Panc1 (cell line): ENCODE measurements around the gene CCL26. TPM values are rescaled to one million over a fixed set of nuclear protein-coding genes. Genes with fewer than 3 reads are reported as not detected.
"Not testable (repeated sequence)": the region's sequence is repeated elsewhere in the genome, so short reads cannot be mapped to it uniquely, and the experiment has no call there.

Experiments
- ATAC-seq: fragments of 200-7000 bp; cut with Tn5 transposase; 2 replicates; pipeline ENCODE4 v1.9.1; 2020; ENCODE audit warnings: mild to moderate bottlenecking, moderate library complexity
- BruUV-seq: library from RNA; stranded (reverse); fragments of 400-500 nt; replicated peaks from 2 replicates; lab custom pipeline; 2021; lab: Mats Ljungman, UMichigan
- CTCF ChIA-PET: fragments of 300-600 bp; sonication (Branson Sonifier 250); formaldehyde crosslinking; loops from one replicate; lab custom pipeline; 2022; ENCODE audit warnings: antibody characterized with exemption; lab: Charles Lee
- POLR2A ChIA-PET: fragments of 300-600 bp; sonication (Branson Sonifier 250); formaldehyde crosslinking; loops from one replicate; lab custom pipeline; 2022; ENCODE audit warnings: antibody characterized with exemption; lab: Charles Lee
- DNase-seq: peaks from one replicate; pipeline ENCODE4 v3.0.0-alpha.2; 2010; ENCODE audit warnings: low read depth, low spot score
- H3K27ac ChIP-seq: 2 replicates; pipeline ENCODE4 v1.5.1; 2011; ENCODE audit warnings: mild to moderate bottlenecking, low read length, inconsistent platforms
- H3K27me3 ChIP-seq: fragments of 200-500 bp; sonication (Bioruptor generic); 2 replicates; pipeline ENCODE4 v1.6.0; 2014; ENCODE audit warnings: low read length, inconsistent platforms; ENCODE audit not compliant: control insufficient read depth, insufficient read depth
- H3K36me3 ChIP-seq: fragments of 200-500 bp; sonication (Bioruptor generic); 2 replicates; pipeline ENCODE4 v1.5.1; 2014; ENCODE audit warnings: inconsistent platforms, mild to moderate bottlenecking, low read length, moderate library complexity; ENCODE audit not compliant: control insufficient read depth, insufficient read depth
- H3K4me1 ChIP-seq: 2 replicates; pipeline ENCODE4 v1.5.1; 2011; ENCODE audit warnings: inconsistent platforms, mild to moderate bottlenecking, low read length, moderate library complexity; ENCODE audit not compliant: control insufficient read depth, insufficient read depth
- H3K4me3 ChIP-seq, 2 experiments: 2 replicates each; pipeline ENCODE4 v1.5.1; 2011 to 2012; ENCODE audit warnings: low read depth in 2 of 2, low read length in 2 of 2, mild to moderate bottlenecking in 2 of 2, inconsistent platforms in 1 of 2, moderate library complexity in 1 of 2
- H3K9me3 ChIP-seq: fragments of 200-500 bp; sonication (Bioruptor generic); 2 replicates; pipeline ENCODE4 v1.5.1; 2014; ENCODE audit warnings: low read depth, mild to moderate bottlenecking, inconsistent platforms, low read length, moderate library complexity; ENCODE audit not compliant: control insufficient read depth, insufficient read depth
- POLR2AphosphoS5 ChIP-seq: IDR thresholded peaks from 2 replicates; pipeline ENCODE4 v1.6.1; 2012; ENCODE audit warnings: mild to moderate bottlenecking, low read depth, low read length, moderate library complexity
- SIN3A ChIP-seq: IDR thresholded peaks from 2 replicates; pipeline ENCODE4 v1.6.1; 2012; ENCODE audit warnings: low read depth, mild to moderate bottlenecking, low read length, moderate library complexity, borderline replicate concordance; ENCODE audit not compliant: insufficient read depth
- TCF7L2 ChIP-seq: IDR thresholded peaks from 2 replicates; pipeline ENCODE4 v1.6.1; 2011; ENCODE audit warnings: mild to moderate bottlenecking, low read depth, low read length, inconsistent platforms
- in situ Hi-C: cut with HindIII; loops from 2 replicates; pipeline ENCODE4 v1.10.0; 2016; ENCODE audit warnings: low sequenced_read_pairs, low pct_unique_long_range_greater_than_20kb
- intact Hi-C: fragments of 100-400 bp; cut with micrococcal nuclease; formaldehyde crosslinking; loops from one replicate; pipeline ENCODE4 v1.10.0; 2022; ENCODE audit not compliant: unreplicated experiment
- total RNA-seq: library from RNA; stranded (reverse); gene quantifications from one replicate; pipeline ENCODE4 v1.2.1, GENCODE V29; 2021; ENCODE audit not compliant: unreplicated experiment
- TF ChIP-seq, protein P1 (sequence below), 2 experiments: IDR thresholded peaks; 2 replicates each; pipeline ENCODE4 v1.6.1; 2011 to 2012; ENCODE audit warnings: low read depth in 2 of 2, control low read depth in 1 of 2, low read length in 1 of 2, mild to moderate bottlenecking in 1 of 2, moderate library complexity in 1 of 2; ENCODE audit not compliant: insufficient read depth in 1 of 2
- TF ChIP-seq, protein P2 (sequence below): fragments of 450-650 bp; IDR thresholded peaks from 2 replicates; pipeline ENCODE4 v1.5.1; 2017; ENCODE audit warnings: mild to moderate bottlenecking

CCL26 gene
- total RNA-seq, 1 experiment from 2014 or later, result not detected

GRCh38 chr7:75727881-75728593 lies 44.0 kb downstream of the CCL26 start:
- DNase-seq, result no peak
- Histone ChIP-seq H3K27me3 (no peaks in the 10 kb centered on the region), H3K9me3 (no peaks in the 10 kb centered on the region), H3K27ac (peak overlapping the region; percentile 48; the same call in 1 of the 2 replicates), H3K4me3 (no peak overlapping the region), H3K4me1 (peaks cover 7% of the 10 kb centered on the region), H3K36me3 (no peaks in the 10 kb centered on the region)
- POLR2A ChIA-PET, result no interaction called here
- intact Hi-C loops, result no loop called here
- ATAC-seq, result peak; percentile 50
- TF ChIP-seq, protein P1, sequence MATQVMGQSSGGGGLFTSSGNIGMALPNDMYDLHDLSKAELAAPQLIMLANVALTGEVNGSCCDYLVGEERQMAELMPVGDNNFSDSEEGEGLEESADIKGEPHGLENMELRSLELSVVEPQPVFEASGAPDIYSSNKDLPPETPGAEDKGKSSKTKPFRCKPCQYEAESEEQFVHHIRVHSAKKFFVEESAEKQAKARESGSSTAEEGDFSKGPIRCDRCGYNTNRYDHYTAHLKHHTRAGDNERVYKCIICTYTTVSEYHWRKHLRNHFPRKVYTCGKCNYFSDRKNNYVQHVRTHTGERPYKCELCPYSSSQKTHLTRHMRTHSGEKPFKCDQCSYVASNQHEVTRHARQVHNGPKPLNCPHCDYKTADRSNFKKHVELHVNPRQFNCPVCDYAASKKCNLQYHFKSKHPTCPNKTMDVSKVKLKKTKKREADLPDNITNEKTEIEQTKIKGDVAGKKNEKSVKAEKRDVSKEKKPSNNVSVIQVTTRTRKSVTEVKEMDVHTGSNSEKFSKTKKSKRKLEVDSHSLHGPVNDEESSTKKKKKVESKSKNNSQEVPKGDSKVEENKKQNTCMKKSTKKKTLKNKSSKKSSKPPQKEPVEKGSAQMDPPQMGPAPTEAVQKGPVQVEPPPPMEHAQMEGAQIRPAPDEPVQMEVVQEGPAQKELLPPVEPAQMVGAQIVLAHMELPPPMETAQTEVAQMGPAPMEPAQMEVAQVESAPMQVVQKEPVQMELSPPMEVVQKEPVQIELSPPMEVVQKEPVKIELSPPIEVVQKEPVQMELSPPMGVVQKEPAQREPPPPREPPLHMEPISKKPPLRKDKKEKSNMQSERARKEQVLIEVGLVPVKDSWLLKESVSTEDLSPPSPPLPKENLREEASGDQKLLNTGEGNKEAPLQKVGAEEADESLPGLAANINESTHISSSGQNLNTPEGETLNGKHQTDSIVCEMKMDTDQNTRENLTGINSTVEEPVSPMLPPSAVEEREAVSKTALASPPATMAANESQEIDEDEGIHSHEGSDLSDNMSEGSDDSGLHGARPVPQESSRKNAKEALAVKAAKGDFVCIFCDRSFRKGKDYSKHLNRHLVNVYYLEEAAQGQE (IDR thresholded peaks at IDR 0.05; ENCODE audit: insufficient read depth in 1 of 2, low read depth in 2 of 2, low read length in 1 of 2), result no peak
- TF ChIP-seq, protein P2, sequence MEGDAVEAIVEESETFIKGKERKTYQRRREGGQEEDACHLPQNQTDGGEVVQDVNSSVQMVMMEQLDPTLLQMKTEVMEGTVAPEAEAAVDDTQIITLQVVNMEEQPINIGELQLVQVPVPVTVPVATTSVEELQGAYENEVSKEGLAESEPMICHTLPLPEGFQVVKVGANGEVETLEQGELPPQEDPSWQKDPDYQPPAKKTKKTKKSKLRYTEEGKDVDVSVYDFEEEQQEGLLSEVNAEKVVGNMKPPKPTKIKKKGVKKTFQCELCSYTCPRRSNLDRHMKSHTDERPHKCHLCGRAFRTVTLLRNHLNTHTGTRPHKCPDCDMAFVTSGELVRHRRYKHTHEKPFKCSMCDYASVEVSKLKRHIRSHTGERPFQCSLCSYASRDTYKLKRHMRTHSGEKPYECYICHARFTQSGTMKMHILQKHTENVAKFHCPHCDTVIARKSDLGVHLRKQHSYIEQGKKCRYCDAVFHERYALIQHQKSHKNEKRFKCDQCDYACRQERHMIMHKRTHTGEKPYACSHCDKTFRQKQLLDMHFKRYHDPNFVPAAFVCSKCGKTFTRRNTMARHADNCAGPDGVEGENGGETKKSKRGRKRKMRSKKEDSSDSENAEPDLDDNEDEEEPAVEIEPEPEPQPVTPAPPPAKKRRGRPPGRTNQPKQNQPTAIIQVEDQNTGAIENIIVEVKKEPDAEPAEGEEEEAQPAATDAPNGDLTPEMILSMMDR, result no peak
- TF ChIP-seq POLR2AphosphoS5, result no peak
- TF ChIP-seq TCF7L2, result no peak
- TF ChIP-seq SIN3A, result no peak
- CTCF ChIA-PET, result no interaction called here
- no TSS peak for BruUV-seq
- in situ Hi-C loops, result no loop called here

GRCh38 chr7:75727351-75727750 lies 44.7 kb downstream of the CCL26 start:
- in situ Hi-C loops, H3K9me3 ChIP-seq, CTCF ChIA-PET, H3K4me3 ChIP-seq, H3K27me3 ChIP-seq, intact Hi-C loops, H3K27ac ChIP-seq, POLR2A ChIA-PET, ATAC-seq, DNase-seq, H3K36me3 ChIP-seq, H3K4me1 ChIP-seq: not testable (repeated sequence)
- TSS peak; percentile 49 for BruUV-seq

GRCh38 chr7:75725306-75725705 lies 46.7 kb downstream of the CCL26 start:
- no peaks in the 10 kb centered on the region for H3K27me3 ChIP-seq
- no peak for ATAC-seq
- peaks cover 3% of the 10 kb centered on the region; the same call in 1 of the 2 replicates for H3K4me1 ChIP-seq
- ChIA-PET CTCF (no interaction called here), POLR2A (no interaction called here)
- H3K4me3 ChIP-seq, result no peak overlapping the region
- TF ChIP-seq SIN3A, result no peak
- TF ChIP-seq, protein P1 (IDR thresholded peaks at IDR 0.05; ENCODE audit: insufficient read depth in 1 of 2, low read depth in 2 of 2, low read length in 1 of 2), result no peak
- TF ChIP-seq, protein P2, result no peak
- TF ChIP-seq POLR2AphosphoS5, result no peak
- no peak for TF ChIP-seq TCF7L2
- H3K27ac ChIP-seq, result no peak overlapping the region
- no peaks in the 10 kb centered on the region for H3K36me3 ChIP-seq
- no TSS peak for BruUV-seq
- no peaks in the 10 kb centered on the region for H3K9me3 ChIP-seq
- in situ Hi-C loops, result no loop called here
- DNase-seq, result no peak
- intact Hi-C loops, result no loop called here
